HG03135 (cell line): ENCODE data around the gene KRT86.
"Not testable (repeated sequence)": the region's sequence is repeated elsewhere in the genome, so short reads cannot be mapped to it uniquely, and the experiment has no call there.

Experiments used
- ATAC-seq: cut with Tn5 transposase; IDR thresholded peaks from one replicate; pipeline ENCODE4 v1.9.1; 2021; ENCODE audit warnings: mild to moderate bottlenecking, moderate library complexity; ENCODE audit not compliant: unreplicated experiment

Gene KRT86

GRCh38 chr12:52264435-52264825, 10.0 kb upstream of the KRT86 start:
- no peak for ATAC-seq

DNA sequence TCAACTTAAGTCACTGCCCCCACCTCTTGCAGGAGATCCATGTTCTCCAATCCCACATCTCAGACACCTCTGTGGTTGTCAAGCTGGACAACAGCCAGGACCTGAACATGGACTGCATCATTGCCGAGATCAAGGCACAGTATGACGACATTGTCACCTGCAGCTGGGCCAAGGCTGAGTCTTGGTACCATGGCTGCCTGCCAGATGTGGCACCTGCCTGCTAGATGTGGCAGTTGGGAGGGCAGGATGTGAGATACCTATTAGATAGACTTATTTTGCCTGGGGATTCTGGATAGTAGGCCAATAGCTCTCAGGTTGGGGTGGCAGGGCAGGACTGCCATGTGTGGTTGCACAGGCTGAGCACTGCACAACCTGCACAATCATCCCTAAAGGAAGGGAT, 7.9 kb upstream of the KRT86 start:
- no peak for ATAC-seq

GRCh38 chr12:52267266-52267665, 7.2 kb upstream of the KRT86 start:
- no peak for ATAC-seq

DNA sequence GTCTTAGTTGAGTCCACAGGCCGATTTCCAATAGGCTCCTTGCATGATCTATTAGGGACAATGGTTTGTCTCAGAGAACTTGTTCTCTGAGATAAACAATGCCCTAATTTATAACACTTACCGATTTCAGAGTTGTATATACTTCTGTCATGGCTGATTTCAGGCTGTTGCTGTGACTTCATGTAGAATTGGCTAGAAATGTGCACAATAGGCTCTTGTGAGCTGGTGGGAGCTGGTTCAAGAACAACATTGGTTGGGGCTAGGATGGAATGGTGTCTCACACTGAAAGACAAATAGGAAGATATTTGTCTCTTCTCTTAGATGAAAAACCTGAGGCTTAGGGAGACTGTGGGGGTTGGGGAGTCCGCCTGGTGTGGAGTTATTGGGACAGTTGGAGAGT, 6.7 kb upstream of the KRT86 start:
- no peak for ATAC-seq

DNA sequence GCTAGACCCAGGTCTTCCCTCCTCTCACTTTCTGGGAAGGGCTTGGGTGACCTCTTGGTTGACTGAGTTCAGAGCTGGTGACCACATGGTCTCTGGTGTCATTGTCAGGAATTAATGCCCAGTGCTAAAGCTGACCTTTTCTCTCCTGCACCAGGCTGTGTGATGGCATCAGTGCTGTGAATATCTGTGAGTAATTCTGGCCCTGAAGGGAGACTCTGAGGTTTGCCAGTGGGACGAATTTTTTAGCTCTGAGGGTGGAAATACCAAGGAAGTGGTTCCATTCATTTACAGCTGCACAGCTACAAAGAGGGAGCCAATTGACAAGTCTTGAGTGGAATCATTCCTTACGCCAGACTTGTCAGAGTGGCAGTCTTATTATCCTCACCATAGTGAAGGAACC, 6.2 kb upstream of the KRT86 start:
- no peak for ATAC-seq

GRCh38 chr12:52270541-52271070, 3.8 kb upstream of the KRT86 start:
- ATAC-seq, result no peak

GRCh38 chr12:52271158-52271557, 3.3 kb upstream of the KRT86 start:
- ATAC-seq, result no peak

- no peak for ATAC-seq
Observed at GRCh38 chr12:52275686-52276085, 1.2 kb downstream of the KRT86 start.

GRCh38 chr12:52277486-52278245, 3.2 kb downstream of the KRT86 start:
- no peak for ATAC-seq

GRCh38 chr12:52278575-52279421, 4.4 kb downstream of the KRT86 start:
- ATAC-seq, result peak; percentile 81

DNA sequence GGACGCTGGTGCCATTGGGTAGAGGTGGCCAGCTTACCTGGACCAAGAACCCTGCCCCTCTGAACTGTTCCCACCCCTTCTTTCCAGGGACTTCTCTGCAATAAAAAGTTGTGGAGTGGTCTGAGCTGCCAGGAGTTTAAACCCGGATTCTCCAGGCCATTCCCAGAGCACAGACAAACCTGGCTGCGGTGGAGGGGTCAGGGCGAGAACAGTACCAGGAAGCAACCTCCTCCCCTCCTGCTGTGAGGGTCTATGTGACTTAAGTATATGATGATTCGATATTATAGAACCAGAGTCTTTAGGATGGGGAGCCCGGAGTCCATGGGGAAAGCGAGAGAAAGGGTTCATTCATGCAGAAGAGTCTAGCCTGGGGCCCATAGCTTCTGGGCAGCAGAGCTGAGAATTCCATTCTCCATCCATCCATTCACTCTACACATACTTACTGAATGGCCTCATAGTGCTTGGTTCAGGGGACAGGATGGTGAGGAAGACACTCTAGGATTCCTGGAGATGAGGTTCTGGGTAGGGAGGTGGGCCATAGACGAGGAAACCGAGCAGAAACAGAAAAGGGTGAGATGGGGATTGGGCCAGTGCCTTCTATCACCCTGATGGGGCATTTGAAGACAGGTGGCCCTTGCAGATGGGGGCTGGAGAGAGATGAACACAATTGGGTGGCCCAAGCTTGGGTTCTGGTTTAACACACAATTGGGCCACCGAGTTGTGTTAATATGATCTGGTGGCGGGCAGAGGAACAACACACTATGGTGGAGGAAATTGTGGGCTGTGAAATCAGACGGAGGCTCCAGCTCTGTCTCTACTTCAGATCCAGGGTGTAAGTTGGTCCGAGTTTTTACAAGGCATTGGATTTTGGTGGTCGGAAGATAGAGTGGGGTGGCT, 5.2 kb downstream of the KRT86 start:
- ATAC-seq, result no peak

DNA sequence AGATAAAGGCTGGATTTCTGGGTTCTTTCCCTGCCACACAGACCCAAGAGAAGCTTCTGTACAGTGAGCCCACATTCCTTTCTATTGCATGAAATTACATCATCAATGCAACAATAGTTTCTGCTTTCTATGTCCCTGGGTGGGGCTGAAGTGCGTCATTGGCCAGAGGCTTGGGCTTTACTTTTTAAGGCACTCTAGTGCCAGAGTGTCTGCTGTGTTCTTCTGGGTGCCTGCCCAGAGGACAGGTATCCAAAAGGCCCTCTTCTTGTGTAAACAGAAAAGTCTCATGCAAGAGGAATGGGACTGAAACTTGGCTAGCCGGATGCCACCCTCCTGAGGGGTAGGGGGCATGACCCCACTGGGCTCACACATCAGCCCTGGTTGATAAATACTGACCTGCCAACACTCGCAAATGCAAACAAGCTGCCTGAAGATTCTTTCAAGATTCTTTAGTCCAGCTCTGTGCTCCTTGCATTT, 5.9 kb downstream of the KRT86 start:
- ATAC-seq, result no peak

GRCh38 chr12:52280796-52281560, 6.5 kb downstream of the KRT86 start:
- ATAC-seq, result no peak

GRCh38 chr12:52284562-52285171, 10.2 kb downstream of the KRT86 start:
- no peak for ATAC-seq

- ATAC-seq, result no peak
Observed at GRCh38 chr12:52285172-52285745, 10.8 kb downstream of the KRT86 start.

GRCh38 chr12:52285851-52286530, 11.5 kb downstream of the KRT86 start:
- ATAC-seq, result no peak

GRCh38 chr12:52286857-52287785, 12.7 kb downstream of the KRT86 start:
- not testable (repeated sequence) for ATAC-seq
